Prostate gland (tissue), 2 donors: ENCODE results near the gene TSPAN31.

Experiments used
- POLR2A ChIP-seq: fragments of 450-650 bp; IDR thresholded peaks from one replicate; pipeline ENCODE4 v1.6.1; 2016; ENCODE audit warnings: antibody characterized with exemption, mild to moderate bottlenecking
- POLR2AphosphoS5 ChIP-seq: sonication (generic); formaldehyde crosslinking; IDR thresholded peaks from one replicate; pipeline ENCODE4 v1.6.1; 2017; ENCODE audit warnings: antibody characterized with exemption
- TF ChIP-seq, protein P1 (sequence below), 4 experiments: fragments of 200-600 bp in 2 of 4; fragments of 450-650 bp in 2 of 4; sonication (generic) in 2 of 4; IDR thresholded peaks; 1 replicate in 3 of 4; 2 replicates in 1 of 4; pipeline ENCODE4 v1.5.1; 2016 to 2019; ENCODE audit warnings: antibody characterized with exemption in 4 of 4, mild to moderate bottlenecking in 2 of 4, moderate library complexity in 2 of 4

- no peak for TF ChIP-seq POLR2A
- TF ChIP-seq, protein P1, sequence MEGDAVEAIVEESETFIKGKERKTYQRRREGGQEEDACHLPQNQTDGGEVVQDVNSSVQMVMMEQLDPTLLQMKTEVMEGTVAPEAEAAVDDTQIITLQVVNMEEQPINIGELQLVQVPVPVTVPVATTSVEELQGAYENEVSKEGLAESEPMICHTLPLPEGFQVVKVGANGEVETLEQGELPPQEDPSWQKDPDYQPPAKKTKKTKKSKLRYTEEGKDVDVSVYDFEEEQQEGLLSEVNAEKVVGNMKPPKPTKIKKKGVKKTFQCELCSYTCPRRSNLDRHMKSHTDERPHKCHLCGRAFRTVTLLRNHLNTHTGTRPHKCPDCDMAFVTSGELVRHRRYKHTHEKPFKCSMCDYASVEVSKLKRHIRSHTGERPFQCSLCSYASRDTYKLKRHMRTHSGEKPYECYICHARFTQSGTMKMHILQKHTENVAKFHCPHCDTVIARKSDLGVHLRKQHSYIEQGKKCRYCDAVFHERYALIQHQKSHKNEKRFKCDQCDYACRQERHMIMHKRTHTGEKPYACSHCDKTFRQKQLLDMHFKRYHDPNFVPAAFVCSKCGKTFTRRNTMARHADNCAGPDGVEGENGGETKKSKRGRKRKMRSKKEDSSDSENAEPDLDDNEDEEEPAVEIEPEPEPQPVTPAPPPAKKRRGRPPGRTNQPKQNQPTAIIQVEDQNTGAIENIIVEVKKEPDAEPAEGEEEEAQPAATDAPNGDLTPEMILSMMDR (IDR thresholded peaks at IDR 0.05) = no peak
- no peak for TF ChIP-seq POLR2AphosphoS5
Measured at GRCh38 chr12:57775563-57776246, 30.9 kb downstream of the TSPAN31 start.
